GM04504 (cell line): ENCODE data around the gene CLCNKA.
A peak's percentile ranks its signal among the peaks of the same experiment; 100 is the strongest.
"Not testable (repeated sequence)": the region's sequence is repeated elsewhere in the genome, so short reads cannot be mapped to it uniquely, and the experiment has no call there.

Experiments used
- DNase-seq: peaks from one replicate; pipeline ENCODE4 v3.0.0-alpha.2; 2012; ENCODE audit warnings: low read depth

CLCNKA gene

GRCh38 chr1:16017461-16018303 lies 4.2 kb upstream of the CLCNKA start, which contains the start of gene HSPB7:
HSPB7 (minus strand) TSS chr1:16018043; CDS start chr1:16017963, 80 bp downstream.
- peak; percentile 81 for DNase-seq

- no peak for DNase-seq
These were observed 3.5 kb upstream of the CLCNKA start for GRCh38 chr1:16018308-16018707.

GRCh38 chr1:16018749-16019643 lies 2.8 kb upstream of the CLCNKA start:
- no peak for DNase-seq

- no peak for DNase-seq
These were observed 2.1 kb upstream of the CLCNKA start for GRCh38 chr1:16019644-16020277.

- DNase-seq, result no peak
These were observed 1.5 kb upstream of the CLCNKA start for GRCh38 chr1:16020325-16020724.

- not testable (repeated sequence) for DNase-seq
These were observed 958 bp upstream of the CLCNKA start for GRCh38 chr1:16020878-16021277.

- no peak for DNase-seq
These were observed 557 bp downstream of the CLCNKA start for GRCh38 chr1:16022393-16022792.

- no peak for DNase-seq
These were observed 1.3 kb downstream of the CLCNKA start for GRCh38 chr1:16023050-16023653.

GRCh38 chr1:16026302-16026701 lies 4.5 kb downstream of the CLCNKA start:
- DNase-seq, result not testable (repeated sequence)

GRCh38 chr1:16026723-16027484 lies 5.1 kb downstream of the CLCNKA start:
- no peak for DNase-seq

- DNase-seq, result no peak
These were observed 6.6 kb downstream of the CLCNKA start for GRCh38 chr1:16028237-16029002.

GRCh38 chr1:16029003-16029268 lies 7.1 kb downstream of the CLCNKA start:
- DNase-seq, result not testable (repeated sequence)

GRCh38 chr1:16029288-16029687 lies 7.5 kb downstream of the CLCNKA start:
- no peak for DNase-seq

- no peak for DNase-seq
These were observed 9.7 kb downstream of the CLCNKA start for GRCh38 chr1:16031551-16031950.

GRCh38 chr1:16032388-16033102 lies 10.7 kb downstream of the CLCNKA start:
- DNase-seq, result peak; percentile 57

- not testable (repeated sequence) for DNase-seq
These were observed 11.3 kb downstream of the CLCNKA start for GRCh38 chr1:16033103-16033632.

- not testable (repeated sequence) for DNase-seq
These were observed 14.6 kb downstream of the CLCNKA start for GRCh38 chr1:16036461-16036860.

GRCh38 chr1:16038620-16038912 lies 16.7 kb downstream of the CLCNKA start:
- no peak for DNase-seq

GRCh38 chr1:16039871-16040270 lies 18.0 kb downstream of the CLCNKA start:
- DNase-seq, result not testable (repeated sequence)

GRCh38 chr1:16041200-16041599 lies 19.4 kb downstream of the CLCNKA start:
- no peak for DNase-seq
